RWPE1 (cell line): ENCODE results near the gene VCX2.
"Not testable (repeated sequence)": the region's sequence is repeated elsewhere in the genome, so short reads cannot be mapped to it uniquely, and the experiment has no call there.

Source experiments
- CTCF ChIA-PET: fragments of 350-600 bp; sonication (Branson Sonifier 250); formaldehyde crosslinking; extraction: SDS; loops from one replicate; lab custom pipeline; 2021; lab: Yijun Ruan, JAX
- POLR2A ChIA-PET: fragments of 400-600 bp; formaldehyde crosslinking; extraction: SDS; loops from one replicate; lab custom pipeline; 2020; ENCODE audit warnings: antibody characterized with exemption; ENCODE audit not compliant: low non-redundant PET; lab: Yijun Ruan, JAX
- DNase-seq: peaks from one replicate; pipeline ENCODE4 v3.0.0; 2012; ENCODE audit warnings: low spot score
- H3K27ac ChIP-seq: fragments of 450-650 bp; 2 replicates; pipeline ENCODE4 v1.5.1; 2017
- CTCF ChIP-seq: fragments of 450-650 bp; conservative IDR thresholded peaks from 2 replicates; pipeline ENCODE4 v1.5.1; 2017; ENCODE audit warnings: low read depth, mild to moderate bottlenecking

VCX2 gene

GRCh38 chrX:8126092-8126491 lies 45.0 kb downstream of the VCX2 start:
- POLR2A ChIA-PET = no interaction called here

GRCh38 chrX:8125566-8125965 lies 45.5 kb downstream of the VCX2 start:
- ChIA-PET CTCF (no interaction called here), POLR2A (no interaction called here)
- no peak overlapping the region for H3K27ac ChIP-seq
- DNase-seq = no peak
- TF ChIP-seq CTCF = no peak

More at GRCh38 chrX:8126092-8126491, 45.0 kb downstream of the VCX2 start:
- TF ChIP-seq CTCF = no peak
- CTCF ChIA-PET = no interaction called here
- H3K27ac ChIP-seq = no peak overlapping the region
- no peak for DNase-seq

- no peak for DNase-seq
- H3K27ac ChIP-seq = no peak overlapping the region
- ChIA-PET POLR2A (no interaction called here), CTCF (interaction anchor here (0.6 kb wide), 1 partner anchor 128 kb away, joined by 3 read pairs; no protein-coding TSS in a partner anchor)
- TF ChIP-seq CTCF = no peak
Measured at GRCh38 chrX:8122538-8122937, 48.5 kb downstream of the VCX2 start.

- DNase-seq, POLR2A ChIA-PET, CTCF ChIA-PET, H3K27ac ChIP-seq: not testable (repeated sequence)
Measured at GRCh38 chrX:8121391-8121790, 49.7 kb downstream of the VCX2 start.
